Measurements from ENCODE around the gene FLNC. TPM values are rescaled to one million over a fixed set of nuclear protein-coding genes. Genes with fewer than 3 reads are reported as not detected.

The FLNC gene
- total RNA-seq, 1 donor from 2014 or later = 6.7 TPM

DNA sequence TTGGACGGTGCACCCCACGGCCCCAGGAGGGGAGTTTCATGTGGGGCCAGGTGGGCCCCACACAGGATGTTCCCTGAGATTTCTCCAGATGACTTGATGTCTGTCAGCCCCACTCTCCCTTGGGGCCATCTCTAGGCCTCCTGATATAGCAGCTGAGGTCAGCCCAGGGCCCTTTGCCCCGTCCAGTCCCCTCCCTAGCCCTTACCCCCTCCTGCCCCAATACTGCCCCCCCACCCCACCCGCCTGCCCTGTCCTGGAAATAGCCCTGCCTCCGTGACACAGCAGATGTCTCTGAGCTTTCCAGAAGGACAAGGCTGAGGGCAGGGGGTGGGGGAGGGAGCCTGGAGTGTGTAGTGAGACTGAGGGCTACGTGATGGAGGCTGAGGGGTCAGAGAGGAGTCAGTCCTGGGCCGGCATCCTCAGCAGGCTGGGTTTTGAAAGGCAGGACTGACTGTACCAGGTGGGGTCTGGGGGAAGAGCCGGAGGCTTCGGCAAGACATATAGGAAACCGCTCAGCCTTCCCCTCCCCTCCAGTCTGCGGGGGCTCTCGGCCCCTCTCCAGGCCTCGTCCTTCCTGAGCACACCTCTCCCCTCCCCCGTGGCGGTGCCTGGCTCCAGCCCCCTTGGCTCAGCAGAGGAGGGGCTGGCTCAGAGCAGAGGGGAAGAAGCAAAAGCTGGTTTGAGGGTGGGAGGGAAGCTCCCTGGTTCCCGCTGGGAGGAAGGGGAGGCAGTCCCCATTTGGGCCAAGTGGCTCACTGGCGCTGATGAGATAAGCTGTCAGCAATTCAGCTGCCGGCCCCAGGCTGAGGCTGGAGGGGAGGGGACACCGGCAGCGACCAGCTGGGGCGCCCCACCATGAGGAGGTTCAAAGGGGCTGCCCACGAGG is 2.0 kb downstream of the FLNC start:
- H3K4me1 Mint-ChIP-seq = peaks cover 49% of the 10 kb centered on the region
- H3K27me3 Mint-ChIP-seq (ENCODE audit: insufficient read depth, low read depth) = peaks cover 22% of the 10 kb centered on the region
- H3K36me3 ChIP-seq = no peaks in the 10 kb centered on the region
- H3K27me3 ChIP-seq = peaks cover 19% of the 10 kb centered on the region
- H3K4me2 ChIP-seq = peak overlapping the region; percentile 83
- no peaks in the 10 kb centered on the region for H3K9me3 Mint-ChIP-seq
- H3K27ac Mint-ChIP-seq = peak overlapping the region; percentile 60
- peak; percentile 87 for DNase-seq (ENCODE audit: low spot score)
- no peaks in the 10 kb centered on the region for H3K9me3 ChIP-seq (ENCODE audit: low read depth)
- H3K27ac ChIP-seq = peak overlapping the region; percentile 77
- no peak overlapping the region for H3K9ac ChIP-seq
- peaks cover 60% of the 10 kb centered on the region for H3K4me1 ChIP-seq
- H4K20me1 ChIP-seq (ENCODE audit: low read depth) = no peaks in the 10 kb centered on the region
- no peaks in the 10 kb centered on the region for H3K36me3 Mint-ChIP-seq
- H3K79me2 ChIP-seq (ENCODE audit: low read depth) = no peaks in the 10 kb centered on the region
- peak overlapping the region; percentile 53 for H3K4me3 ChIP-seq
- H3K4me3 Mint-ChIP-seq = peak overlapping the region; percentile 81
- H2AFZ ChIP-seq (replicated peaks) = peak overlapping the region; percentile 39
- TF ChIP-seq EZH2phosphoT487 (IDR thresholded peaks at IDR 0.05) = no peak
- TF ChIP-seq, protein P1, sequence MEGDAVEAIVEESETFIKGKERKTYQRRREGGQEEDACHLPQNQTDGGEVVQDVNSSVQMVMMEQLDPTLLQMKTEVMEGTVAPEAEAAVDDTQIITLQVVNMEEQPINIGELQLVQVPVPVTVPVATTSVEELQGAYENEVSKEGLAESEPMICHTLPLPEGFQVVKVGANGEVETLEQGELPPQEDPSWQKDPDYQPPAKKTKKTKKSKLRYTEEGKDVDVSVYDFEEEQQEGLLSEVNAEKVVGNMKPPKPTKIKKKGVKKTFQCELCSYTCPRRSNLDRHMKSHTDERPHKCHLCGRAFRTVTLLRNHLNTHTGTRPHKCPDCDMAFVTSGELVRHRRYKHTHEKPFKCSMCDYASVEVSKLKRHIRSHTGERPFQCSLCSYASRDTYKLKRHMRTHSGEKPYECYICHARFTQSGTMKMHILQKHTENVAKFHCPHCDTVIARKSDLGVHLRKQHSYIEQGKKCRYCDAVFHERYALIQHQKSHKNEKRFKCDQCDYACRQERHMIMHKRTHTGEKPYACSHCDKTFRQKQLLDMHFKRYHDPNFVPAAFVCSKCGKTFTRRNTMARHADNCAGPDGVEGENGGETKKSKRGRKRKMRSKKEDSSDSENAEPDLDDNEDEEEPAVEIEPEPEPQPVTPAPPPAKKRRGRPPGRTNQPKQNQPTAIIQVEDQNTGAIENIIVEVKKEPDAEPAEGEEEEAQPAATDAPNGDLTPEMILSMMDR (IDR thresholded peaks at IDR 0.05) = no peak
- TF ChIP-seq EZH2 (IDR thresholded peaks at IDR 0.05) = no peak
- peaks cover 52% of the 10 kb centered on the region for H3F3A ChIP-seq (ENCODE audit: low read depth)

DNA sequence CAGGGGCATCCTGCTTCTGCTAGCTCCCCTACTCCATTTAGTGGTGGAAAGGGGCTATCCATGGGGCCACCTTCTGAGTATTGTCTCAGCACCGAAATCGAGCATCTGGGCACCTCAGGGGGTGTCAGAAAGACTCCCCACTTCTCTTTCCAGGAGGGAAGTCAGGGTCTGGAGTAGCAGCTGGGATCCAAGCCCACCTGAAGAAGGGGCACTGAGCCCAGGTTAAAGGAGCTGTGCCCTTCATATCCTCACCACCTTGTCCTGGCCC is 2.6 kb downstream of the FLNC start:
- H2AFZ ChIP-seq (replicated peaks) = no peak overlapping the region
- H3K4me1 ChIP-seq = peaks cover 54% of the 10 kb centered on the region
- TF ChIP-seq, protein P1 (IDR thresholded peaks at IDR 0.05) = no peak
- TF ChIP-seq EZH2phosphoT487 (IDR thresholded peaks at IDR 0.05) (no peak), EZH2 (IDR thresholded peaks at IDR 0.05) (no peak)
- H3K27me3 ChIP-seq = peaks cover 19% of the 10 kb centered on the region
- no peaks in the 10 kb centered on the region for H3K79me2 ChIP-seq (ENCODE audit: low read depth)
- Mint-ChIP-seq H3K36me3 (no peaks in the 10 kb centered on the region), H3K4me1 (peaks cover 46% of the 10 kb centered on the region), H3K9me3 (no peaks in the 10 kb centered on the region), H3K27me3 (ENCODE audit: insufficient read depth, low read depth) (peaks cover 22% of the 10 kb centered on the region), H3K27ac (no peak overlapping the region), H3K4me3 (peak overlapping the region; percentile 58)
- no peaks in the 10 kb centered on the region for H3K36me3 ChIP-seq
- H4K20me1 ChIP-seq (ENCODE audit: low read depth) = no peaks in the 10 kb centered on the region
- peaks cover 50% of the 10 kb centered on the region for H3F3A ChIP-seq (ENCODE audit: low read depth)
- peak overlapping the region; percentile 83 for H3K4me2 ChIP-seq
- no peak overlapping the region for H3K9ac ChIP-seq
- no peak for DNase-seq (ENCODE audit: low spot score)
- H3K9me3 ChIP-seq (ENCODE audit: low read depth) = no peaks in the 10 kb centered on the region
- peak overlapping the region; percentile 53 for H3K4me3 ChIP-seq
- H3K27ac ChIP-seq = peak overlapping the region; percentile 77

DNA sequence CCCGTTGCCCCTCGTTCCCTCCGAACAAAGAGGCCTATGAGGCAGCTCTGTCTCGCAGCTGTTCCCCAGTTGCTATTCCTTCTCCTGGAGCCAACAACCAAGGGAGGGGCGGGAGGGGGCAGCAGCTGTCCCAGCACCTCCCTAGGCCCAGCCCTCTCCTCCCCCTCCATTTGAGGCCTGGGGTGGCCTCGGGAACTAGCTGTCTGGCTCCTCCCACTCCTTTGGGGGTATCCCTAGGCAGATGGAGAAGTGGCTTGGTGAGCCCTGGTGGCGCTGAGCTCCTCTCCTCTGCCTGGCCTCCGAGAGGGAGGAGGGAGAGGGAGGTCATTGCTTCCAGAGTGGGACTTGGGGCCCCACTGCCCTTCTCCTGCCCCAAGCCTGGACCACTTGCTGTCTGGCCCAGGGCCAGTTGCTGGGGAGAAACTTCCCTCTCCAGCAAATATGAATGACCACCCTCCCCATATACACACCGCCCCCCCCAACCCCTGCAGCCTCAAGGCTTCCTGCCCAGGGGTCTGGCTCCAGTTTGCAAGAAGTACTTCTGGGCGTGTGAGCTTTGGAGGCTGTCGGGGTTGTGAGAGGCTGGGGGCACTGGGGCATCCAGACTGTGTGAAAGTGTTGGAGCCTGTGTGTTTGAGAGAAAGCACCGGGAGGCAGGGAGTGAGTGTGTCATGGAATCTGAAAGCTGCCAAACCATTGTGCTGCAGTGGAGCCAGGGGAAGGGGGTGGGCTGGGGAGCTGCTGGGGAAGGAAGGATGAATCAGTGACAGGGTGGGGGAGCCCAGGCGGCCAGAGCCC is 3.1 kb downstream of the FLNC start:
- TF ChIP-seq EZH2 (IDR thresholded peaks at IDR 0.05) (no peak), EZH2phosphoT487 (IDR thresholded peaks at IDR 0.05) (no peak)
- TF ChIP-seq, protein P1 (IDR thresholded peaks at IDR 0.05) = no peak
- no peaks in the 10 kb centered on the region for H4K20me1 ChIP-seq (ENCODE audit: low read depth)
- H3K9ac ChIP-seq = no peak overlapping the region
- peaks cover 19% of the 10 kb centered on the region for H3K27me3 ChIP-seq
- peak; percentile 69 for DNase-seq (ENCODE audit: low spot score)
- peaks cover 45% of the 10 kb centered on the region for H3F3A ChIP-seq (ENCODE audit: low read depth)
- peak overlapping the region; percentile 96 for H3K27ac Mint-ChIP-seq
- peak overlapping the region; percentile 77 for H3K27ac ChIP-seq
- peak overlapping the region; percentile 72 for H3K4me3 Mint-ChIP-seq
- peaks cover 41% of the 10 kb centered on the region for H3K4me1 Mint-ChIP-seq
- no peaks in the 10 kb centered on the region for H3K9me3 Mint-ChIP-seq
- no peaks in the 10 kb centered on the region for H3K9me3 ChIP-seq (ENCODE audit: low read depth)
- H3K36me3 ChIP-seq = no peaks in the 10 kb centered on the region
- H3K4me1 ChIP-seq = peaks cover 49% of the 10 kb centered on the region
- no peak overlapping the region for H2AFZ ChIP-seq (replicated peaks)
- H3K4me3 ChIP-seq = peak overlapping the region; percentile 53
- H3K36me3 Mint-ChIP-seq = no peaks in the 10 kb centered on the region
- H3K27me3 Mint-ChIP-seq (ENCODE audit: insufficient read depth, low read depth) = peaks cover 21% of the 10 kb centered on the region
- no peaks in the 10 kb centered on the region for H3K79me2 ChIP-seq (ENCODE audit: low read depth)
- peak overlapping the region; percentile 83 for H3K4me2 ChIP-seq
